IPS-18c (cell line): Measurements from ENCODE around the gene GAB2.
"Not testable (repeated sequence)": the region's sequence is repeated elsewhere in the genome, so short reads cannot be mapped to it uniquely, and the experiment has no call there.

Source experiments
- H3K4me3 ChIP-seq: 2 replicates; pipeline ENCODE4 v1.7.0; 2013; ENCODE audit warnings: low read depth, mild to moderate bottlenecking, low read length, moderate library complexity; ENCODE audit not compliant: insufficient read depth
- H3K9me3 ChIP-seq: one replicate; pipeline ENCODE4 v1.6.1; 2013; ENCODE audit warnings: mild to moderate bottlenecking, low read length, moderate library complexity; ENCODE audit not compliant: control insufficient read depth, insufficient read depth

Gene GAB2

GRCh38 chr11:78222726-78223125 is 194.9 kb downstream of the GAB2 start:
- not testable (repeated sequence) for H3K9me3 ChIP-seq, H3K4me3 ChIP-seq

DNA sequence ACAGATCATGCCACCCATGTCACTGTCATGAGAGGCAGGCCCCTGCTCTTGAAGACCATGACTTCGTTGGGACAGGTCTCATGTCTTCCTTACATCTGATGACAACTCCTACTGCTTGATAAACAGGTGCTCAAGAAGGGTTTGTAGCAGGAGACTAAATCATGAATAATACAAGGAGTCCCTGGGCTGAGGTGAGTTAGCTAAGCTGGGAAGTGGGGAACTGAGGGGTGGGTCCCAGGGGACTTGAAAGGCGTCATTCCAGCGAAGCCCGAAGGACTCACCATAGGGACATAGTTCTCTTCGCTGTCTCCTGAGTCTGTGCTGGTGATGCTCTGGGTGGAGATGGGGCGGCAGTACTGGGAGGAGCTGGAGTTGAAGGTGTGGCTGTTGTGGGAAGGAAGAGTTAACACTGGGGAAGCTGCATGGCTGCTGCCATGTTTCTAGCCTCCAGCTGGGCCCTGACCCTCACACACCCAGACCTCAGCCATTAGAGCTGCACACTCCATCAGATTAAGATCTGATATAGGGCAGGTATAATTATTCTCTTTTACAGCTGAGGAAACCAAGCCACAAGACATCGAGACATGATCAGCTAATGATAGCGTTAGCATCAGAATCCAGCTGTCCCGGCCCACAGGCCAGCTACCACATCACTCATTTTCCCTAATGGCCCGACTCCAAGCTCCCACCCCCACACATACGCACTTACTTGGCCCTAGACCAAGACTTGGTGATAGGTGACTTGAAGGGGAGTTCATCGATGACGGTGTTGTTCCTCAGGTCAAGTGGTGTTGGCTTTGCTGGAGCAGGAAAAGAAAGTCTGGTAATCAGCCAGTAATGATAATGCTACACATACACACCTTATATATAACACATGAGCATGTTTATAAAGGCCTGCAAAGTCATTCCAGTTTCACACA is 196.0 kb downstream of the GAB2 start:
- H3K4me3 ChIP-seq, result no peak overlapping the region

GRCh38 chr11:78220218-78221157 is 197.1 kb downstream of the GAB2 start:
- no peak overlapping the region for H3K4me3 ChIP-seq
- no peaks in the 10 kb centered on the region for H3K9me3 ChIP-seq

More for the DNA sequence above, 196.0 kb downstream of the GAB2 start:
- H3K9me3 ChIP-seq, result no peaks in the 10 kb centered on the region

DNA sequence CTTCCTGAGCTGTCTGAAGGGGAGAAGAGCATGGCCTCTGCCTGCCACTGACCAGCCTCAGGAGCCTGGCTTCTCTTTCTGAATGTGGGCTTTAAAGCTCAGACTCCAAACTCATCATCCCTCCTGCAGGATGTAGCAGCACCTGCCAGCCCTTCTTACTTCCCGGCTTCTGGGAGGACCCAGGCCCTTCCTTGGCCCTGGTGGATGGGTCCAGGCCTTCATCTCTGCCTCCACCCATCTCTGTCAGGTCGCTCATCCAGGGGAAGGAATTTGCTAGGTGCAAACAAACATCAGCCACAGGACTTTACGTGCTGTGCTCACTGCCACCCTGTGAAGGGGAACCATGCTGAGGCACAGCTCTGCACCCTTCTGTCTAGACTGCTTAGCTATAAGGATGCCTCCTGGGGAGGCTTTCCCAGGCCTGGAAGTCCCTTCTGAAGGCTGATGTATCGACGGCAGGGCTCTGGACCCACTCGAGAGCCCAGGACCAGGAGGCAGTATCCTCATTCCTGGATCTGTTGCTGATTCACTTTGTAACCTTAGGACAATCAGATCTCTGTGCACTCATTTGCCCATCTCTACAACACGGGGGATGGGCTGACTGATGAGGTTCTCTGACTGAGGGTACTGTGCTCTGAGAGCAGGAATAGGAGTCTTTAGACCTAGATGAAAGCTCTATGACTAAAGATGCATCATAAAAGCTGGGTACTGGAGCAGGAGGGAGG is 198.0 kb downstream of the GAB2 start:
- H3K4me3 ChIP-seq, result no peak overlapping the region
- no peaks in the 10 kb centered on the region for H3K9me3 ChIP-seq

GRCh38 chr11:78218707-78219492 is 198.7 kb downstream of the GAB2 start:
- H3K4me3 ChIP-seq, result no peak overlapping the region

GRCh38 chr11:78217650-78218541 is 199.7 kb downstream of the GAB2 start:
- Histone ChIP-seq H3K4me3 (no peak overlapping the region), H3K9me3 (no peaks in the 10 kb centered on the region)

More at GRCh38 chr11:78218707-78219492, 198.7 kb downstream of the GAB2 start:
- H3K9me3 ChIP-seq, result no peaks in the 10 kb centered on the region

GRCh38 chr11:78216571-78217287 is 200.9 kb downstream of the GAB2 start:
- Histone ChIP-seq H3K9me3 (no peaks in the 10 kb centered on the region), H3K4me3 (no peak overlapping the region)

- no peaks in the 10 kb centered on the region for H3K9me3 ChIP-seq
- H3K4me3 ChIP-seq, result no peak overlapping the region
Measured at GRCh38 chr11:78216021-78216420, 201.6 kb downstream of the GAB2 start.

DNA sequence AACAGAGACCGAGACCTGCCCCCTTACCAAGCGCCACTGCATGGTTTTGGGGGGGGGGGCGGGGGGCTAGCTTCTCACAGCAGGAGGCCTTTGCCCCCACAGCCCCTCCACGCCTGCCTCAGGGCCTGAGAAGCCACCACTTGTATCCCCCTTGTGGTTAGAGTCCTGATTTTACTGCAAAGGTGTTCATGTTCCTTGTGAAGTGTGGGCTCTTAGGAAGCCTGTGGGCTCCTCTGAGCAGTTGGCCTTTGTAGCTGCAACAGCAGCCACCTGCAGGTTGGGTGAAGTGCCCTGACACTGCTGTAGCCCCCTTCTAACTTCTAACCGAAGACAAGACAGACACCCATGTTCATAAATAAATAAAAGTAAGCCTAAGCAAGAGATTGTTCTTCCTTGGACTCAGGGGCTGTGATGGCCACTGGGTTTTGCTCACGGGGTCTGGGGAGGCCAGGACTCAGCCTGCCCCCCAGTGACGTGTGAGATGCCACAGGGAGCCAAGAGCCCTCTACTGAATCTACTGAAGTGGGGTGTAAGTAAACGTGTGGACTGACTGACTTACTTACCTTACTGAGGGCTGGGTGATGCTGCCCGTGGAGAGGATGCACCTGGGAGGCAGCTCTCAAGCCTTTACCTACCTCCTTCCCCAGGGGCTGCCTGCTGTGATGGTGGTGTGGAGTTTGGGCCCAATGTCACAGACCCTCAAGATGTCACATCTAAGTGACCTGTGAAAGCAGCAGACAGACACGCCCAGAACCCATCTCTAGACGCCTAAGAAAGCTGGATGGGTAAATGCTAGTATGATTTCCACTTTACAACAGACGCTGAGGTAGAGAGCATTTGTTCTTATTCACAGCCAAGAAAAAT is 203.1 kb downstream of the GAB2 start:
- H3K4me3 ChIP-seq, result no peak overlapping the region
- no peaks in the 10 kb centered on the region for H3K9me3 ChIP-seq

DNA sequence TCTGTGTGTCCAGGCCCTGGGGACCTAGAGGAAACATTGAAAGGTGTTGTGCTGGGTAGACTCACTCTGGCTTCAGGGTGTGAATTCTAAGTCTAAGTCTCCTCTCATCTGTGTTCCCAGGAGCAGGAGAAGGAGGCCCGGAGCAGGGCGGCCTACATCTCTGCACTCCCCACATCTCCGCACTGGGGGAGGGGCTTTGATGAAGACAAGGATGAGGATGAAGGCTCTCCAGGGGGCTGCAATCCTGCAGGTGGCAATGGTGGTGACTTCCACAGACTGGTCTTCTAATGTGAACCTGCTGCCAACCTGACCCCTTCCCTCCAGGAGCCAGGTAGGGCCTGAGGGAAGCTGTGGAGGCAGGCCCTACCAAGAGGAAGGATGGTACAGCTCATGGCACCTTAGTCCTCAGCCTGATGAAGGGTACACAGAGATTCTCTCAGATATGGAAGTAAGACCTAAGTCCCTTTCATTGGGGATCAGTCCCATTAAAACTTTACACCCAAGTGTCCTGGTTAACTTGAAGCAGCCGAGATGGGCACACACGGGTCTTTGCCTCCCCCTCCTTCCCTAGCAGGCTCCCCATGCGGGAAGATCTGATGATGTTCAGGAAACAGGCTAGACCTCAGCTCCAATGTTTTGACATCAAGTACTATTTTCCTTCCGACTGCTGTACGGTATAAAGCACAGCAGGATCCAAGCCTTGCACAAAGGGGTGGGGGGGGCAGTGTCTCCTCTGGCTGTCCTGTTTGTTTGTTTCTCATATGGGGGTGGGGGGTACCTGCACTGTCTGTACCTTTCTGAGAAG is 203.9 kb downstream of the GAB2 start:
- Histone ChIP-seq H3K9me3 (no peaks in the 10 kb centered on the region), H3K4me3 (no peak overlapping the region)

DNA sequence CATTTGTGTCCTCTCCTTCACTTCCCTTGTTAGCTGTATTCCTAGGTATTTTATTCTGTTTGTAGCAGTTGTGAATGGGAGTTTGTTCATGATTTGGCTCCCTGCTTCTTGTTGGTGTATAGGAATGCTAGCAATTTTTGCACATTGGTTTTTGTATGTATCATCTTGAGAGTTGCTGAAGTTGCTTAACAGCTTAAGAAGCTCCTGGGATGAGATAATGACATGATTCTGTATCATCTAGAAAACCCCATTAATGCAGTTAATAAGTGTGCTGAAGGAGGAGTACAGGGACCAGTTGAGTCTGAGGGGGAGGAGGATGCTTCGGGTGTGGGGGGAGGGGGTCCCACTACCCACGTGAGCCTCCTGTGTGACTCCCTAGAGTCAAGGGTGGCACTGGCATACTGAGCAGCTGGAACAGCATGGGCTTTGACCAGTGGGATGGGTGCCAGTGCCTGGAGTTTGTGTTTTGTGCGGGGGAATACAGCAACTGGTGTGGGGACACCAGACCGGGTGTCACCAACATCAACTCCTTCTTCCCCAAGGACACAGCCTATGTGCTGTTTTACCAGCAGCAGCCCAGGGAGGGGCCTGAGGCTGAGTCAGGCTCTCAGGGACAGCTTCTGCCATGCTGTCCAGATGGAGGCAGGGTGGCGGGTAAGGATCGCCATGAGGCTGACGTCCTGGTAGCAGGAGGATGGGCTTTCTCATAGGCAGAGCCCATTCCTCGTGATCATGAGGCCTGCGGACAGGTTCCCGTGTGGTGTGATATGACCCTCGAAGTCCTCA is 204.8 kb downstream of the GAB2 start:
- no peak overlapping the region for H3K4me3 ChIP-seq
- no peaks in the 10 kb centered on the region for H3K9me3 ChIP-seq

- Histone ChIP-seq H3K9me3 (no peaks in the 10 kb centered on the region), H3K4me3 (no peak overlapping the region)
Measured at GRCh38 chr11:78211565-78211964, 206.1 kb downstream of the GAB2 start.

- no peak overlapping the region for H3K4me3 ChIP-seq
- no peaks in the 10 kb centered on the region for H3K9me3 ChIP-seq
Measured at GRCh38 chr11:78210000-78210608, 207.5 kb downstream of the GAB2 start.
